ENCODE data around the gene HDAC4. TPM values are rescaled to one million over a fixed set of nuclear protein-coding genes. Genes with fewer than 3 reads are reported as not detected.

The HDAC4 gene
- total RNA-seq, 1 donor from 2014 or later, result 76.6 TPM

DNA sequence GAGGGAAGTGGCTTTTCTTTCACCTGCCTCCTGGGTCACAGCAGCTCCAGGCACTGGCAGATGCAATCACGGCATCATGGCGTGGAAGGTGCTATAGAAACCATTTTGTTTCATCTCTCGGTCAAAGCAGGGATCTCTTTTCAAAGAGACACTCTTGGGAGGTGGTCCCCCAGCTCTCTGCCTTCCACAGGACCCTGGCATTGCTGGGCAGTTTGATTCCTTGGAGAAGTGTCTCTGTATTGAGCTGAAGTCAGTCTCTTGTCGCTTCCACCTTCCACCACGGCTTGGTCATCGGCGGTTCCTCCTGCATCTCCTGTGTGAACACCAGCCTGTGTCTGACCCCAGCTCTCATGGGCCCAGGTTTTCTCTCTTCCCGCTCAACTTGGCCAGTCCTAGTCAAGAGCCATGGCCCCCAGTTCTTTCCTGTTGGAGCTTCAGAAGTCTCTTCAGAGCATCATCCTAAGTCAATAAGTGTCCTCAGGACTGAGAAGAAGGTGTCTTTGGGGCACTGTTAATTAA is 42.3 kb upstream of the HDAC4 start:
- Histone ChIP-seq H3K27ac (no peak overlapping the region), H3K4me3 (no peak overlapping the region), H3K4me1 (peaks cover 67% of the 10 kb centered on the region), H3K9me3 (no peaks in the 10 kb centered on the region), H3K36me3 (no peaks in the 10 kb centered on the region), H3K27me3 (no peaks in the 10 kb centered on the region)
- TF ChIP-seq, protein P1, sequence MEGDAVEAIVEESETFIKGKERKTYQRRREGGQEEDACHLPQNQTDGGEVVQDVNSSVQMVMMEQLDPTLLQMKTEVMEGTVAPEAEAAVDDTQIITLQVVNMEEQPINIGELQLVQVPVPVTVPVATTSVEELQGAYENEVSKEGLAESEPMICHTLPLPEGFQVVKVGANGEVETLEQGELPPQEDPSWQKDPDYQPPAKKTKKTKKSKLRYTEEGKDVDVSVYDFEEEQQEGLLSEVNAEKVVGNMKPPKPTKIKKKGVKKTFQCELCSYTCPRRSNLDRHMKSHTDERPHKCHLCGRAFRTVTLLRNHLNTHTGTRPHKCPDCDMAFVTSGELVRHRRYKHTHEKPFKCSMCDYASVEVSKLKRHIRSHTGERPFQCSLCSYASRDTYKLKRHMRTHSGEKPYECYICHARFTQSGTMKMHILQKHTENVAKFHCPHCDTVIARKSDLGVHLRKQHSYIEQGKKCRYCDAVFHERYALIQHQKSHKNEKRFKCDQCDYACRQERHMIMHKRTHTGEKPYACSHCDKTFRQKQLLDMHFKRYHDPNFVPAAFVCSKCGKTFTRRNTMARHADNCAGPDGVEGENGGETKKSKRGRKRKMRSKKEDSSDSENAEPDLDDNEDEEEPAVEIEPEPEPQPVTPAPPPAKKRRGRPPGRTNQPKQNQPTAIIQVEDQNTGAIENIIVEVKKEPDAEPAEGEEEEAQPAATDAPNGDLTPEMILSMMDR (IDR thresholded peaks at IDR 0.05), result no peak
- TF ChIP-seq POLR2A (IDR thresholded peaks at IDR 0.05), result no peak
- no peak for TF ChIP-seq POLR2AphosphoS5 (IDR thresholded peaks at IDR 0.05; ENCODE audit: insufficient read depth in 1 of 2, low read depth in 1 of 2)
- no peak for DNase-seq (ENCODE audit: extremely low spot score in 2 of 2)
- intact Hi-C loops (cut with DNase I), result no loop called here

DNA sequence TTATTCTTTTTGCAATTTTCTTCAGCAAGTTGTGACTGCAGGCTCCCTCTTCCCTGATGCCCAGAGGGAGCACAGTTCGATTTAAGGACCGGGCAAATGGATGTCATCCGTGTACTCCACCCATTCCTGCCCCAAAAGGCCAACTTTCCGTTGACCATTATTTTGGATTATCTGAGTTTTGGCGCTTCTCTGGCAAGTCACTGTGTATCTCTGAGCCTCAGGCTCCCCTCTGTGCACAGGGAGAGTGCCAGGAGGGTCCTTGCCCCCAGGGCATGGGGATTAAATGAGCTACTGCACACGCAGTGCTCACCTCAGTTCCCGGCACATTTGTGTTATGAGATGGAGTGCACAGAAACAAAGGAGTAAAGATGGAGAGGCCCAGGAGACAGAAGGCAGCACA is 41.4 kb upstream of the HDAC4 start:
- intact Hi-C loops (cut with DNase I), result no loop called here
- Histone ChIP-seq H3K27ac (no peak overlapping the region), H3K4me3 (no peak overlapping the region), H3K4me1 (peaks cover 67% of the 10 kb centered on the region), H3K36me3 (no peaks in the 10 kb centered on the region), H3K9me3 (no peaks in the 10 kb centered on the region), H3K27me3 (no peaks in the 10 kb centered on the region)
- no peak for DNase-seq (ENCODE audit: extremely low spot score in 2 of 2)
- TF ChIP-seq, protein P1 (IDR thresholded peaks at IDR 0.05), result no peak
- TF ChIP-seq POLR2AphosphoS5 (IDR thresholded peaks at IDR 0.05; ENCODE audit: insufficient read depth in 1 of 2, low read depth in 1 of 2) (no peak), POLR2A (IDR thresholded peaks at IDR 0.05) (no peak)

DNA sequence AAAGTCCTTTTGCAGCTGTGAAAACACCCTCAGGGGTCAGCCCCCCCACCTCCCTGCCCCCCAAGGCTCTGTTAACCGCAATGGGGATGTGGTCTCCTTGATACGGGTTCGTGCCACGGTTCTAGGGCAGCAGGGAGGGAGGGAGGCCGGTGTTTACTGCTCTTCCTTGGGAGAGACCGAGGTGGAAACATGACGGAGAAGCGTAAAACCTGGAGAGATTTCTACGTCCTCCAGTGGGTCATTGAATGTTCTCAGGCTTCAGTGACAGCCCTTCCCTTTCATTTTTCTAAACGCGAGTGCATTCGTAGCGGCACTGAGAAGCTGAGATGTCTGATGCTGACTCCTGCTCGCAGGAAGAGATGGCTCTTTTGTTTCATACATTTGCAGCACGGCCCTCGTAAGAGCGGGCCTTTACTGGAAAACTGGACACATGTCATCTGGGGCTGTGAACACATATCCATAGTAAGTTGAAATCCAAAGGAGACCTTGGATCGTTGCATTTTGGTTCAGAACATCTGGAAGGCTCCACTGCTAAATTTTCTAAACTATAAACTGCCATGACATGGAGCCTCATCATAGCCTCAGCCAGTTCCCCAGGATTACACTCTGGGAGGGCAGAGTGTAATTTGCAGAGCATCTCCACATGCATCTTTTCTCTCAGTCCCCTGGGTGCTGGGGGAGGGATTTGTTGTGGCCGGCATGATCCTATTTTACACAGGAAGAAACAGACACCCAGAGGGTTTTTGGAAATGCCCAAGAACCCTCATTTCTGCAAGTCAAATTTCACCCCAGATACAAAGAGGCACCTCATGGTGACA is 40.6 kb upstream of the HDAC4 start:
- peak overlapping the region; percentile 75 for H3K27ac ChIP-seq
- H3K4me1 ChIP-seq, result peaks cover 65% of the 10 kb centered on the region
- H3K36me3 ChIP-seq, result no peaks in the 10 kb centered on the region
- no peaks in the 10 kb centered on the region for H3K9me3 ChIP-seq
- DNase-seq (ENCODE audit: extremely low spot score in 2 of 2), result no peak
- intact Hi-C loops (cut with DNase I), result no loop called here
- no peaks in the 10 kb centered on the region for H3K27me3 ChIP-seq
- H3K4me3 ChIP-seq, result peak overlapping the region; percentile 8 to 19
- TF ChIP-seq POLR2A (IDR thresholded peaks at IDR 0.05) (no peak), POLR2AphosphoS5 (IDR thresholded peaks at IDR 0.05; ENCODE audit: insufficient read depth in 1 of 2, low read depth in 1 of 2) (no peak)
- TF ChIP-seq, protein P1 (IDR thresholded peaks at IDR 0.05), result no peak

DNA sequence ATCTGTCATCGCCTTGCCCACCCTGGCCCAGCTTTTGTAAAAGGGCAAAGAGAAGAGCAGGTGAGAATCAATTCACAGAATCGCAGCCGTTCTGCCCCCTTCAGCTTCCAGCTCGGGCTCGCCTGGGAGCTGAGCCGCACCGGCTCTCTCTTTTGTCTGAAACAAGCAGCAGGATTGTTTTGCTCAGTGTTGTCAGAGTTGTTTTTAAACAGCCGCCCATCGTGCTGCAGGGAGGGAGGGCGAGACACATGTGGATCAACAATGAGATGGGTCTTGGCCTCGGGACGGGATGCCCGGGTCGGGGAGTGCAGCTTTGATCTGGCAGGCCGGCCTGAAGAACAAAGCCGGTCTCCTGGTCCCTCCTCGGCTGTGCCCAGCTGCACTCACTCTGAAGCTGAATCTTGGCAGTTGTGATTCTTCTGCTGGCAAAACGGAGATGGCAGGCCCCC is 39.7 kb upstream of the HDAC4 start:
- peak overlapping the region; percentile 8 to 19 for H3K4me3 ChIP-seq
- peak overlapping the region; percentile 75 for H3K27ac ChIP-seq
- no peak for DNase-seq (ENCODE audit: extremely low spot score in 2 of 2)
- peaks cover 56% of the 10 kb centered on the region for H3K4me1 ChIP-seq
- intact Hi-C loops (cut with DNase I), result no loop called here
- H3K9me3 ChIP-seq, result no peaks in the 10 kb centered on the region
- H3K27me3 ChIP-seq, result no peaks in the 10 kb centered on the region
- TF ChIP-seq POLR2A (IDR thresholded peaks at IDR 0.05), result no peak
- TF ChIP-seq, protein P1 (IDR thresholded peaks at IDR 0.05), result no peak
- TF ChIP-seq POLR2AphosphoS5 (IDR thresholded peaks at IDR 0.05; ENCODE audit: insufficient read depth in 1 of 2, low read depth in 1 of 2), result peak in 1 of 2 donors; percentile 35
- H3K36me3 ChIP-seq, result no peaks in the 10 kb centered on the region
